Heart left ventricle (tissue), 13 donors: ENCODE data around the gene MSANTD1.

Source experiments
- CTCF ChIP-seq, 12 donors: fragments of 200-600 bp; sonication (generic) in 4 of 12; IDR thresholded peaks; one replicate each; pipeline versions ENCODE4 v1.5.0 to v1.8.0; 2018 to 2022; ENCODE audit warnings: antibody characterized with exemption in 12 of 12, mild to moderate bottlenecking in 5 of 12
- POLR2A ChIP-seq, 2 donors: fragments of 450-650 bp; IDR thresholded peaks; one replicate each; pipeline ENCODE4 v1.6.1; 2017; ENCODE audit warnings: antibody characterized with exemption in 2 of 2, mild to moderate bottlenecking in 2 of 2, moderate library complexity in 2 of 2
- donor health status: ischemic (EF 13 %, LVEDD 7.1; RV severe dilation, severe dysfunction).
- donor health status: DM: no; HTN: yes; CAD: no.
- donor health status: DM: no; HTN: no; CAD: no.
- donor health status: ischemic (EF 25% LVEDD 6.9; RV normal size, moderate dysfunction).
- donor health status: ischemic (EF 25% LVEDD 5.7; RV mildly dilated, moderate dysfunction).
- donor health status: ischemic (EF 35%, LVEDD 5.7; RV mildly dilated, moderate dysfunction).
- donor health status: nonischemic (EF 11% LVEDD 7.7; RV severe dilation, severe dysfunction).
- donor health status: DM: yes; HTN: yes; CAD: no.
- donor health status: PGD.
- donor health status: ischemic (EF 29% LVEDD 5.4; RV normal size, mild dysfunction).
- donor health status: nonischemic (EF 23%, LVEDD 6.1; RV moderate dilation, normal function).

- TF ChIP-seq CTCF (IDR thresholded peaks at IDR 0.05) (no peak), POLR2A (IDR thresholded peaks at IDR 0.05) (no peak)
These were observed 17.5 kb upstream of the MSANTD1 start for GRCh38 chr4:3231471-3231870.
